Raji (cell line): ENCODE results near the gene SLX4IP.

Experiments
- POLR2A ChIP-seq: IDR thresholded peaks from 2 replicates; pipeline ENCODE4 v1.6.1; 2011; ENCODE audit warnings: low read depth, low read length, control low read depth; ENCODE audit not compliant: insufficient read depth

Gene SLX4IP

DNA sequence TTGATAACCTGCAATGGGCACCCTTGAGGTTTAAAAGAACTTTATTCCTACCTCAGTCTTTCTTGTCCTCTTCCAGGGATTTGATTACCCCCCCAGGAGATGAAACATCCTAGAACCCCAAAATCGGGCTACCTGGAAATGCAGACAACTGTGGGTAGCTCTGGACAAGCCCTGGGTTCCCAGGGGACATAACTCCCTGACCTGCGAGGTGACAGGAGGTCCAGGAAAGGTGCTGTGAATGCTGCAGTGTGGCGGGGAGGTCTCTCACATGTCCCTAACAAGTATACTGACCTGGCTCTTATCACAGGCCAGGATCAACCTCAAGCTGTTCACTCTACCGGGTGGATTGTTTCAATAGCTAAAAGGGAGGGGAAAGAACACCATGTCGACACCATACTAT, 227.0 kb downstream of the SLX4IP start:
- no peak for TF ChIP-seq POLR2A

GRCh38 chr20:10662661-10663458, 227.8 kb downstream of the SLX4IP start:
- TF ChIP-seq POLR2A, result no peak

- TF ChIP-seq POLR2A, result no peak
Observed at GRCh38 chr20:10663756-10664155, 228.7 kb downstream of the SLX4IP start.

- TF ChIP-seq POLR2A, result no peak
Observed at GRCh38 chr20:10665027-10665561, 230.0 kb downstream of the SLX4IP start.

- TF ChIP-seq POLR2A, result no peak
Observed at GRCh38 chr20:10665791-10666190, 230.7 kb downstream of the SLX4IP start.

- no peak for TF ChIP-seq POLR2A
Observed at GRCh38 chr20:10666221-10667076, 231.3 kb downstream of the SLX4IP start.

GRCh38 chr20:10667077-10667401, 231.9 kb downstream of the SLX4IP start:
- TF ChIP-seq POLR2A, result no peak

- TF ChIP-seq POLR2A, result no peak
Observed at GRCh38 chr20:10667560-10668167, 232.6 kb downstream of the SLX4IP start.

- TF ChIP-seq POLR2A, result no peak
Observed at GRCh38 chr20:10668677-10669368, 233.7 kb downstream of the SLX4IP start.

GRCh38 chr20:10669843-10670446, 234.8 kb downstream of the SLX4IP start:
- TF ChIP-seq POLR2A, result no peak

DNA sequence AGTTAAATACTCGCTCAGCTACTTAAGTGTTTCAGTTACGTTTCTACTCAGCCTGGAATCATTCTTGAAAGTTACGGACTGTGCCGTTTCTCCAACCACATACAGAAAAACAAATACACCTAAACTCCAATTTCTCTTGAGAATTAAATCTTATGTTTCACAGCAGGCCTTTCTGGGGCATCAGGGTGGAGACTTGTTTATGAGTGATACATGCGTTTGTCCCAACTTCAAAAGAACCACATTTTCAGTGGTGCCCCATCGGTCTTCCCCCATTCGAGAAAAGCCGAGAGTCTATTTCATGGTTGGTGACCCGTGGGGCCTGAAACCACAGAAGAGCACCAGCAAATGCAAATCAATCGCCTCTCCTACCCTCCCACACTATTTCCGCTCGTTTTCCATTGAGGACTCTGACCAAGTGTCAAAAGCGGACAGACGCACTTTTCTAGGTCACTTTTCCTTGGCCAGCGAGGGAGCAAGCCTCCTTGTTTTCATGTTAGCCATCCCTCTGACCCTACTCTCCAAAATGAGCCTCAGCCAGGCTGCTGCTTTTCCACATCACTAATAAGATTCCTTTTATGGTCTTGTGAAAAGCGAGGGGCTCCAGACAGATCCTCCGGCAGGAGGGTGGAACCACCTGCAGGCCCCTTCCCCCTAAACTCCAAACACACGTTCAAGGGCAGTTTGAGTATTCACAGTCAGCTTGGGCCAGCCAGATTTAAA, 235.6 kb downstream of the SLX4IP start:
- TF ChIP-seq POLR2A, result no peak

GRCh38 chr20:10671221-10671918, 236.3 kb downstream of the SLX4IP start:
- TF ChIP-seq POLR2A, result no peak

- TF ChIP-seq POLR2A, result no peak
Observed at GRCh38 chr20:10671919-10672623, 237.0 kb downstream of the SLX4IP start.

- no peak for TF ChIP-seq POLR2A
Observed at GRCh38 chr20:10672624-10673127, 237.6 kb downstream of the SLX4IP start.
